Measurements from ENCODE around the gene CLCN7.

GRCh38 chr16:1428511-1428910 lies 46.3 kb downstream of the CLCN7 start:
- TF ChIP-seq CHD2 (IDR thresholded peaks at IDR 0.05; ENCODE audit: low read length) (no peak), KDM5A (IDR thresholded peaks at IDR 0.05; ENCODE audit: low read length) (no peak), BRCA1 (IDR thresholded peaks at IDR 0.05; ENCODE audit: low read depth, low read length) (no peak), TBP (IDR thresholded peaks at IDR 0.05; ENCODE audit: low read depth, low read length) (no peak), NRF1 (IDR thresholded peaks at IDR 0.05; ENCODE audit: low read depth, low read length) (no peak), CTCF (IDR thresholded peaks at IDR 0.05; ENCODE audit: control extremely low read depth in 1 of 3, insufficient read depth in 1 of 3, low read depth in 1 of 3, low read length in 3 of 3) (peak; percentile 53 to 66 (median 60)), EZH2 (IDR thresholded peaks at IDR 0.05; ENCODE audit: low read depth, low read length, severe bottlenecking) (no peak), EP300 (IDR thresholded peaks at IDR 0.05; ENCODE audit: borderline replicate concordance in 1 of 2, low read depth in 2 of 2, low read length in 2 of 2) (no peak), KDM4A (IDR thresholded peaks at IDR 0.05; ENCODE audit: low read depth, low read length, severe bottlenecking) (no peak)
